NK-92 (cell line): ENCODE results near the gene TMED1.
"Not testable (repeated sequence)": the region's sequence is repeated elsewhere in the genome, so short reads cannot be mapped to it uniquely, and the experiment has no call there.

Source experiments
- DNase-seq: peaks from one replicate; lab custom pipeline; 2025; ENCODE audit not compliant: unreplicated experiment; lab: John Stamatoyannopoulos, UW

TMED1 gene

GRCh38 chr19:10863107-10863717, 27.2 kb upstream of the TMED1 start:
- DNase-seq, result no peak

DNA sequence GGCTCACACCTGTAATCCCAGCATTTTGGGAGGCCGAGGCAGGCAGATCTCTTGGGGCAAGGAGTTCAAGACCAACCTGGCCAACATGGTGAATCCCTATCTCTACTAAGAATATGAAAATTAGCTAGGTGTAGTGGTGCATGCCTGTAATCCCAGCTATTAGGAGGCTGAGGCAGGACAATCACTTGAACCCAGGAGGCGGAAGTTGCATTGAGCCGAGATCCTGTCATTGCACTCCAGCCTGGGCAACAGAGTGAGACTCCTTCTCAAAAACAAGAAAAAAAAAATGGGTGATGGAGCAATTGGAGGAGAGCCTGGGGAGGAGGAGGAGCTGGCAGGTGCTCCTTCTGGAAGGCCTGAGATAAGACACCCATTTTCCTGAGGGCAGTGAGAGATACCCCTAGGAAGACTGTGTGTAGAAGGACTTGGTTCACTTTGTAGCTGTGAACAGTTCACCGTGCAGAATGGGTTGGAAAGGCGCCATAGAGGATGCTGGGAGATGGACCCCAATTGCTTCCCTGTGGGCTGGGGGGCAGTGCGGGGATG, 26.6 kb upstream of the TMED1 start:
- no peak for DNase-seq

DNA sequence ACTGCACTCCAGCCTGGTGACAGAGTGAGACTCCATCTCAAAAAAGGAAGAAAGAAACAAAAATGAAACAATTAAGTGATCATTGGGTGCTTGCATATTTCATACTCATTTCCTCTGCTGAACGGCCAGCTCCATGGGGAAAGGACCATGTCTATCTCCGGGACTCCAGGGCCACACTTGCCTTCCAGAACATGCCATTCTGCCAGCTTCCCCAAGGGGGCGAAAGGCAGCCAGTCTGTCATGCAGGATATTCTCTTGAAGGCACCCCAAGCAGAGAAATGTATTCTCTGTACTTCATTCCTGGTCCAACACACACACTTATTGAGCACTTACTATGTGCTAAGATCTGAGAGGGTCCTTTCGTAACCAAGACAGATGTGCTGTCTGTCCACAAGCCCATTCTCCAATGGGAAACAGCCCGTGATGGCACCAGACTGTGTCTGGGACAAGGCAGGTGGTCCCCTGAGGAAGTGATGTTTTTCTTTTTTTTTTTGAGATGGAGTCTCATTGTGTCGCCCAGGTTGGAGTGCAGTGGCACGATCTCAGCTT, 25.2 kb upstream of the TMED1 start:
- DNase-seq, result no peak

GRCh38 chr19:10858204-10858828, 22.3 kb upstream of the TMED1 start:
- no peak for DNase-seq

GRCh38 chr19:10856899-10857298, 20.9 kb upstream of the TMED1 start:
- DNase-seq, result not testable (repeated sequence)

GRCh38 chr19:10855879-10856522, 20.0 kb upstream of the TMED1 start:
- no peak for DNase-seq

DNA sequence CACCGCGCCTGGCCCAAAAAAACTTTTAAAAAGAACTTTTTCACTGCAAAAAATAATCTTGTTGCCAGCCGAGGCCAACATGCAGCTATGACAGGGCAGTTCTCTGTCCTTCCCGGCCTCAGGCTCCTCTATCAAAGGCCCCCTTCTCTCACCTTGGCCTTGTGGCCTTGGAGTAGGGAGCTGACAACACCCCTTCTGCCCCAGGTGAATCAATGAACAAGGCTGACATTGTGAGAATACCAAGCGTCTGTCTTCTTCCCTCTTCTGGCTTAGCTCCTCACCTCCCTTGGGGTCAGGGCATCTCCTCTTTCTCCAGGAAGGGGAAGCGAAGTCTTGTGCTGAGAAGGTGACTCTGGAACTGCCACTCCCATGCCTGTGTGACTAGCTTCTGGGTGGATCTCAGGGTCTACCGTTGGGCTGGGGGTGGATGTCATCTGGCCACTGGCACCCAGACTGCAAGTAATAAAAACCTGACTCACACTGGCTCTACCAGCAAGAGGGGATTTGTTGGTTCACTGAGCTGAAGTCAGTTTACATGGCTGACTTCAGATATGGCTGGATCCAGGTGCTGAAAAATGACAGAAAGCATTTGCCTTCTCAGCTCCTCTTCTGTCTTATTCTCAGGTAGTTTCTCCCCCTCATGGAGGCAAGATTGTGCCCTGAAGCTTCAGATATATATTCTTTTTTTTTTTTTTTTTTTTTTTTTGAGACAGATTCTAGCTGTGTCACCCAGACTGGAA, 18.5 kb upstream of the TMED1 start:
- DNase-seq, result no peak

- no peak for DNase-seq
Measured at GRCh38 chr19:10852941-10853340, 16.9 kb upstream of the TMED1 start.

DNA sequence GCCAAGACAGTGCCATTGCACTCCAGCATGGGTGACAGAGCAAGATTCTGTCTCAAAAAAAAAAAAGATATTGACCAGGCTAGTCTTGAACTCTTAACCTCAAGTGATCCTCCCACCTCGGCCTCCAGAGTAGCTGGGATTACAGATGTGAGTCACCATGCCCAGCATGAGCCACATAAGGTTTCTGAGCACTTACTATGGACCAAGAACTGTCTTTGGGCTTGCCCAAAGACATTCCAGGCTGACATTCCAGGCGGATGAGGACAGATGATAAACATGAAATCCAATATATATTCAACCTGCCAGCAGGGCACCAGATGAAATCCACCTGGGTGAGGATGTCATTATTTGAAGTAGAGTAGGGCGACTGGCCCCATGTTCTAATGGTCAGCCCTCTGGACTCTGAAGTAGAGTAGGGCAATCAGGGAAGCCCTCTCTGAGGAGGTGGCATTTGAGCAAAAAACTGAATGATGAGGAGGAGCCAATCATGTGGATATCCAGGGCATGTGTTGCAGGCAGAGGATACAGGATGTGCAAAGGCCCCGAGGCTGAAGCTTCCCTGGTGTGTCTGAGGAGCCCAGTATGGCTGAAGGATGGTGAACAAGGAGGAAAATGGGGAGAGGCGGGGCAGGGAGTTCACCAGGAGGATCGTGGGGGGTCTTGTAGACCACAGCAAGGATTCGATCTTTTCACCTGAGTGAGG, 16.2 kb upstream of the TMED1 start:
- DNase-seq, result no peak

GRCh38 chr19:10850631-10851030, 14.6 kb upstream of the TMED1 start:
- DNase-seq, result no peak

DNA sequence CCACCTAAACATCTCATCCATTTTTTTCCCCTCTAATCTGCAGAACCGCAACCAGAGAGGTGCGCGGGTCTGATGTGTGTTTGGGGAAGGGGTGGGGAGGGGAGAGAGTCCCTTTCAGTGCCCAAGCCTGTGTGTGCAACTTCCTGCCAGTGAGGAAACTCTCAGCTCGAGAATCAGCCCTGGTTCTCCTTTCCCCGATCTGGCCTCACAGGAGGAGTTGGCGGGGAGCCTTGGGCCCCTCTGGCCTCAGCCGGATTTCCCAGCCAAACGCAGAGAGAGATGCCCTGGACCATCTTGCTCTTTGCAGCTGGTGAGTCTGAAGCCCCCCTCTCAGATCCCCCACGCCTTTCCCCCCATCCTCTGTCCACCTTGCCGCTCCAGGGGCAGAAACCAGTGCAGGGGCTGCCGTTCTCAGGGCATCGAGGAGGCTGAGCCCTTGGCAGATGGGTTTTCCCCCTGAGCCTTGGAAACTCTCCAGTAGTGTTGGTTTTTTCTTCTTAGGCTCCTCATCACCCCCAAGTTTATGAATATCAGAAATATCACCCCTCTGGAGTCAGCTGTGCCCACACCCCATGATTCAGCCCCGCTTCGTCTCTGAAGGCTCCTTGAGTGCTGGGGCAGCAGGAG, 12.3 kb upstream of the TMED1 start, which contains the start of gene C19orf38:
Gene C19orf38 (plus strand): TSS at position 186 of the 627 bp plus-strand sequence. CDS start 94 bp downstream, at position 280.
- DNase-seq, result no peak

GRCh38 chr19:10846500-10847202, 10.6 kb upstream of the TMED1 start:
- no peak for DNase-seq

DNA sequence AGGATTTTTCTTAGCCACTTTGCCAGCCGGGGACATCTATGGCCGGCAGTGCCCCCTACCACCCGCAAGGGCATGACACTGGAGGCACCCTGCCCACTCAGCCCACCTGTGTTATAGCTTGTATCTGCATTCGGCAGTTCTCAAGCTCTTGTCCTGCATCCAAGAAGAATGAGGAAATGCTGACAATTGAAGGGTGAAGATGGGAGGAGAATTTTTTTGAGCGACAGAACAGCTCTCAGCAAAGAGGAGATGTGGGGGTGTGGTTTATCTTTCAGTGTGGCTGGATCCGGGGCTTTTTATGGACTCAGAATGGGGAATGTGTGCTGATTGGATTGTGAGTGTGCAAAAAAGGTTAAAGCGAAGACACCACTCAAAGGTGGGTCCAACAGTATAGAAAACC, 6.8 kb upstream of the TMED1 start:
- DNase-seq, result no peak

DNA sequence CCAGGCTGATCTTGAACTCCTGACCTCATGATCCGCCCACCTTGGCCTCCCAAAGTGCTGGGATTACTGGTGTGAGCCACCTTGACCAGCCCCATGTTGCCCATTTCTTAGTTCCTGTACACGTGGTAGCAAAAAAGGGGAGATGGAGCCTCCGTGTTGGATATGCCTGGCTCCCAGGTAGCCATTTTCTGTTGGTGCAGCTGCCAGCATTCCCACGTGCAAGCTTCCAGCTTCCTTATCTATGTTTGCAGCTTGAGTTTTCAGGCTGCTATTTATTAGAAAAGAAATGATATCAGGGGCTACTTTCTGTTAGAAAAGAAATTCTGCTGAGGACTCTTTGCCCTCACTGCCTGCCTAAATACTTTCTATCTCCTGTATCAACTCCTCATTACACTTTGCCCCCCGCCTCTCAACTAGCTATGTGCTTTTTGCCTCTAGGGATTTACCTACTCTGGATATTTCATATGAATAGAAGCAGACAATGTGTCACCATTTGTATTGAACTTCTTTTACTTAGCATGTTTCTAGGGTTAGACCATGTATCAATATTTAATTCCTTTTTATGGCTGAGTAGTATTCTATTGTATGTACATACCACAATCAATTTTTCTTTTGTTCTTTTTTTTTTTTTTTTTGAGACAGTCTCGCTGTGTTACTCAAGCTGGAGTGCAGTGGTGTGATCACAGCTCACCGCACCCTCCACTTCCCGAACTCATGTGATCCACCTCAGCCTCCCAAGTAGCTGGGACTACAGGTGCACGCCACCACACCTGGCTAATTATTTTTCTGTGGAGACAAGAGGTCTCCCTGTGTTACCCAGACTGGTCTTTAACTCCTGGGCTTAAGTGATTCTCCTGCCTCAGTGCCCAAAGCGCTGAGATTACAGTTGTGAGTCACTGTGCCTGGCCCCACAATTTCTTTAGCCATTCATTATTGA, 3.4 kb upstream of the TMED1 start:
- DNase-seq, result no peak

GRCh38 chr19:10838377-10838776, 2.4 kb upstream of the TMED1 start:
- DNase-seq, result no peak

DNA sequence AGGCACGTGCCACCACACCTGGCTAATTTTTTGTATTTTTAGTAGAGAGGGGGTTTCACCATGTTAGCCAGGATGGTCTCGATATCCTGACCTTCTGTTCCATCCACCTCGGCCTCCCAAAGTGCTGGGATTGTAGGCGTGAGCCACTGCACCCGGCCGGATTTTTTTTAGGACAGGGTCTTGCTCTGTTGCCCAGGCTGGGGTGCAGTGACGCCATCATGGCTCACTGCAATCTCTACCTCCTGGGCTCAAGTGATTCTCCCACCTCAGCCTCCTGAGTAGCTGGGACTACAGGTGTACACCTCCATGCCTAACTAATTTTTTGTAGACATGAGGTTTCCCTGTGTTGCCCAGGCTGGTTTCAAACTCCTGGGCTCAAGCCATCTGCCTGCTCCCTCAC, 1.6 kb upstream of the TMED1 start:
- DNase-seq, result not testable (repeated sequence)

- no peak for DNase-seq
Measured at GRCh38 chr19:10836479-10837330, 693 bp upstream of the TMED1 start.
